ENCODE measurements around the gene PHLDB2.

Gene PHLDB2

GRCh38 chr3:111967068-111967467, 108.0 kb downstream of the PHLDB2 start:
- peak in 3 of 4 experiments; percentile 5 to 34 (median 24) for DNase-seq

- peak; percentile 85 to 93 (median 92) for DNase-seq
Observed at GRCh38 chr3:111967651-111968274, 108.7 kb downstream of the PHLDB2 start.

GRCh38 chr3:111968319-111969054, 109.4 kb downstream of the PHLDB2 start:
- no peak for DNase-seq

GRCh38 chr3:111970376-111970775, 111.3 kb downstream of the PHLDB2 start:
- no peak for DNase-seq

DNA sequence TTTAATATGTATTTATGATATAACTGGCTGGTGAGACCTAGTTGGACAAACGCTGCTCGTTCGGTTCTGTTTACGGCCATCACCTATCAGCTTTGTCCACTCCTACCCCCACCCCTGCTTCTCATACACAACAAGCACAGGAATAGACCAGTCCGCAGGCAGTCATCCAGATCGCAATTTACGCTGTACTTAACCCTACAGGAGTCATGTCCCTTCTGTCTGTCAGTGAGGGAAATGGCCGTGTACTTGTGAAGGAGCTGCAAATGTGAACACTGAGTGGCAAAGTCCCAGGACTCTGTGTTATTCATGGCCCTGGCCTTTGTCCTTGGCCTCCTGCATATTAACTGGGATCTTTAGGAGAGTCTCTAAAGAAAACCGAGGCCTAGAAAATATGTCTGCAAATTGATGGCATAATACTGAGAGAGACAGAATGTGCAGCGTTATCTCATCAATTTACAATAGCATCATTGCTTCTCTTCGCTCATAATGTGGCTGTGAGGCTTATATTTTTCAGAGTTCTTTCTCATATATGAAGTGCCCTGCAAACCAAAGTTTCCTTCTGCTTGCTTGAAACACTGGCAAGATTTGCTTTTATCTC, 112.6 kb downstream of the PHLDB2 start:
- DNase-seq: no peak

- DNase-seq: no peak
Observed at GRCh38 chr3:111972891-111973290, 113.8 kb downstream of the PHLDB2 start.

DNA sequence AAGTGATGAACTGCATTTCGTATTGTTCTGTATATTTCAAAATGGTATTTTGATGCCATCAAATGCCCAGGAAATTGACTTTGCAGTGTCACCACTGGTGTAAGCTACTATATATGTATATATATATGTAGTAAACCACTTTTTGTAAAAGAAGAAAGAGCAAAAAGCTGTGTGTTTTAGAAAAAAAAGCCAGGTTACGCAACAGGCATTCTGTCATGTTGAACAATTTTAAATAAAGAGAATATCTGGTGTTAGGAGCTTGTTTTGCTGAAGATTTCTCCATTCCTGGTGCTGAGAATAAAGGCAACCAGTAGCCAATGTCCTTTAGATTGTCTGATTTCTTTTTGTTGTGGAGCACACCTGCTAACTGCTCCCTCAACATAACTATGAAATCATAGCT, 116.1 kb downstream of the PHLDB2 start:
- DNase-seq: no peak

GRCh38 chr3:111976254-111976653, 117.2 kb downstream of the PHLDB2 start:
- DNase-seq: no peak

GRCh38 chr3:111978583-111979433, 119.7 kb downstream of the PHLDB2 start, which contains the start of gene ABHD10:
Gene ABHD10 (plus strand): TSS chr3:111979026. CDS start chr3:111979062, 36 bp downstream.
- peak; percentile 99 for DNase-seq

DNA sequence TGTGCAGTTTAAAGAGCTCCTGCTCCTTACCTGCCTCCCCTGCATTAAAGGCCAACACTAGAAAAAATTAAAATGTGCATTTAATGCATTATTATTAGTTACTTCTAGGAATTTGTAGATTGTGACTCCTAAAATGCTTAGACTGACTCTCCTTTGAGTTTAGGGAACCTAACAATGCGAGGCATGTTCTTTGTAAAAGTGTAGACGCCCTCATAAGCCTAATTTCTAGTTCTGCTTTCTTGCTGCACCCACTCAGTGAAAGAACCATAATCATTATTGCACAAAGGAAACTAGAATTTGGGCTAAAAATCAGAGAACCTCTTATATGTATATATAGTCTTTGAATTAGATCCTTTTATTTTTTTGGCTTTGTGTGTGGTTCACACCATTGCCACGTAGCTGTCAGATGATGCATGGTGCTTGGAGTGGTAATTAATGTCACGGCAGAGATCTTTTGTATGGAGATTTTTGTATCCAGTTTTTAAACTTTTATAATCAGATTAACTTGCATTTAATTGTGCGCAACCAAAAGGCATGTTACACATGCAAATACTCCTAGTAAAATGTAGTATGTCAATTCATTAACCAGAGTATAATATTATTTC, 120.5 kb downstream of the PHLDB2 start:
- peak; percentile 57 to 90 (median 76) for DNase-seq

DNA sequence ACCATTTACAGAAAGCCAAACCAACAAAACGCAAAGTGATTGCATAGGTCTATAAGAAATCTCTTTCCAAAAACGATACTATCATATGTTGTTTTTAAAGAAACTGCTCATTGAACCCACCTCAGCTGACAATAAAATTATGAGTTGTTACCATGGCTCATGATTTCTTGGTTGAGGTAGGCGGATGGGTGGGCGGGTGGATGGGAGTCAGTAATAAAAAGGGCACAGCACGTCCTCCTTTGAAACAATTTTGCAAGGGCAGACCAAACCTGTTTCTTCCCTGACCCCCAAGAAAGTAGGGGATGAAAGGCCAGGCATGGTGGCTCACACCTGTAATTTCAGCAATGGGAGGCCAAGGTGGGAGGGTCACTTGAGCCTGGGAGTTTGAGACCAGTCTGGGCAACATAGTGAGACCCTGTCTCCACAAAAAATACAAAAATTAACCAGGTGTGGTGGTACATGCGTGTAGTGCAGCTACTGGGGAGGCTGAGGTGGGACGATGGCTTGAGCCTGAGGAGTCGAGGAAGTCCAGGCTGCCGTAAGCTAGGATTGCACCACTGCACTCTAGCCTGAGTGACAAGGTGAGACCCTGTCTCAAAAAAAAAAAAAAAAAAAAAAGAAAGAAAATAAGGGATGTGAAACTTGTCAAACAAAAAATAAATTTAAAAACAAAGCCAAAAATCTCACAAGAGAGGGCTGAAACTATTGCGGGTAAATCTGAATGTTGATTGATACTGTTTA, 121.8 kb downstream of the PHLDB2 start:
- peak in 3 of 4 experiments; percentile 14 to 29 (median 18) for DNase-seq

- no peak for DNase-seq
Observed at GRCh38 chr3:111981457-111981763, 122.3 kb downstream of the PHLDB2 start.

GRCh38 chr3:111984636-111985298, 125.7 kb downstream of the PHLDB2 start:
- peak in 1 of 4 experiments; percentile 5 for DNase-seq

GRCh38 chr3:111986800-111987199, 127.7 kb downstream of the PHLDB2 start:
- DNase-seq: no peak

DNA sequence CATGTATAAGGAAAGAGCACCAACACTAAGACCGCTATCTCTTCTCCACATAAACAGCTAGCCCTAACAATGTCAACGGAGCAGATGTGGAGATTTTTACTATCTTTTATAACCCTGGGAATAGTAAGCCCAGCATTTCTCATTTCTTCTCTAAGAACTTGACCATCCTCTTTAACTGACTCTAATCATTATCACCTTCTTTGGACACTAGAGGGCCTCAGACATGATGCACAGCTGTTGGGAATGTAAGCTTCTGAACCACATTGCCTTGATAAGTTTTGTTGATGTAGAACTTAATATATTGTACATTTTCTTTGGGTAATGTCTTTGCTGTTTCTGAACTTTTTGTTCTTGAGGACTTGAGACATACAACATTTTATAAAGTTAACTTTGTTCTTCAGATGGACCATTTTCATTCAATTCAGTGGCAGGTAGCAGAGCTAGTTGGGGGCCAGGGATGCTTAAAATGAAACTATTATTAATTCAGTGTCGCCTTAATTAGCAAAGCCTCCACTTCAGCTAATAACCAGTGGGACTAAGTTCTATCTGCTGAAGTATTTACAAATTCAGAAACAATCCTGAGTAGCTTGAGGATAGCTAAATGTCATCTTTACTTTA, 130.1 kb downstream of the PHLDB2 start:
- peak; percentile 27 to 66 (median 46) for DNase-seq

DNA sequence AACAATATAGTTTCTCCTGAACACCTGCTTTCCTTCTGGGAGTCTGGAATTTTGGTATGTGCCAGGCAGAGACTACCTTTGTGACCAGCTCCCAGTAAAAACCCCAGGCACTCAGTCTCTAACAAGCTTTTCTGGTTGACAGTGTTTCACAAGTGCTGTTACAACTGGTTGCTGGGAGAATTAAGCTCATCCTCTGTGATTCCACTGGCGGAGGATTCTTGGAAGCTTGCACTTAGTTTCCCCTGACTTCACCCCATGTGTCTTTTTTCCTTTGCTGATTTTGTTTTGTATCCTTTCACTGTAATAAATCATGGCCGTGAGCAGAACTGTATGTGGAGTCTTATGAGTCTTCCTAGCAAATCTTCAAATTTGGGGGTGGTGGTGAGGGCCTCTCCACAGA, 134.0 kb downstream of the PHLDB2 start:
- DNase-seq: no peak

- DNase-seq: peak in 2 of 4 experiments; percentile 9 to 22
Observed at GRCh38 chr3:111998636-111999483, 139.8 kb downstream of the PHLDB2 start, which contains the start of gene TAGLN3. Gene TAGLN3 (plus strand): TSS chr3:111998922. CDS start chr3:111999423, 501 bp downstream.

GRCh38 chr3:111999484-112000324, 140.6 kb downstream of the PHLDB2 start:
- DNase-seq: no peak

GRCh38 chr3:112000367-112000771, 141.3 kb downstream of the PHLDB2 start:
- no peak for DNase-seq

Measured in suppressor macrophage (primary cell).